GM12801 (cell line): ENCODE results near the gene CEP290.

ENCODE experiments used
- CTCF ChIP-seq: IDR thresholded peaks from one replicate; pipeline ENCODE4 v1.5.1; 2011; ENCODE audit warnings: control low read depth; ENCODE audit not compliant: insufficient read length; ENCODE audit errors: extremely low read depth

The CEP290 gene

GRCh38 chr12:88141425-88141773 lies 489 bp downstream of the CEP290 start:
- TF ChIP-seq CTCF = no peak

- no peak for TF ChIP-seq CTCF
These were observed 9.5 kb downstream of the CEP290 start for GRCh38 chr12:88132392-88132791.

GRCh38 chr12:88127855-88128254 lies 14.0 kb downstream of the CEP290 start:
- no peak for TF ChIP-seq CTCF

GRCh38 chr12:88127099-88127498 lies 14.8 kb downstream of the CEP290 start:
- no peak for TF ChIP-seq CTCF

GRCh38 chr12:88122666-88123065 lies 19.2 kb downstream of the CEP290 start:
- no peak for TF ChIP-seq CTCF

- TF ChIP-seq CTCF = no peak
These were observed 28.0 kb downstream of the CEP290 start for GRCh38 chr12:88113871-88114270.

- no peak for TF ChIP-seq CTCF
These were observed 30.7 kb downstream of the CEP290 start for GRCh38 chr12:88111074-88111652.

DNA sequence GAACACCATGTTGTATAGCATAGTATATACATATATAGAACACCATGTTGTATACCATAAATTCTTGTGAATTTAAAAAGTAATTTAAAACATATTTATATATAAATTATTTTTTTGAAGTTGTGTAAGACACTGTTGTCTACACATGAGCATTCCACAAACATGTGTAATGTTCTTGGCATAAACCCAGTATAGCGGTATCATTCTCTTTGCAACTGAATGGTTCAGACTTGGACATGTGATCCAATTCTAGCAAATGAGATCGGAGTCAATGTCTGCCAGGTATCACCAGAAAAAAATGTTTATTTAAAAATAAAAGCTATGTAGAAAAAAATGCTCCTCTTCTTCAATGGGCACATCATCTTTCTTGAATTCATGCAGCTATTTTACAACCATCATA lies 33.9 kb downstream of the CEP290 start:
- no peak for TF ChIP-seq CTCF
